Measurements from ENCODE around the gene HMCN1. TPM values are rescaled to one million over a fixed set of nuclear protein-coding genes. Genes with fewer than 3 reads are reported as not detected.

HMCN1 gene
- total and polyA plus RNA-seq, 2 experiments from 2014 or later: 1.6 to 8.7 TPM

- Mint-ChIP-seq H3K9me3 (peaks cover 11% of the 10 kb centered on the region), H3K27me3 (ENCODE audit: insufficient read depth, low read depth, poor library complexity) (peaks cover 3% of the 10 kb centered on the region), H3K4me3 (no peak overlapping the region), H3K27ac (no peak overlapping the region), H3K4me1 (peaks cover 12% of the 10 kb centered on the region), H3K36me3 (ENCODE audit: low read depth) (peaks cover 9% of the 10 kb centered on the region)
- TF ChIP-seq STAT1 (IDR thresholded peaks at IDR 0.05; ENCODE audit: unreplicated experiment) (no peak), EZH2 (IDR thresholded peaks at IDR 0.05; ENCODE audit: low read depth, unreplicated experiment) (no peak), ZNF114 (CRISPR knock-in tag; IDR thresholded peaks at IDR 0.05) (no peak), CTCF (conservative IDR thresholded peaks at IDR 0.05; ENCODE audit: low read depth in 2 of 2) (no peak), ZNF331 (CRISPR knock-in tag; IDR thresholded peaks at IDR 0.05; ENCODE audit: low read depth) (no peak), ETS1 (IDR thresholded peaks at IDR 0.05) (no peak), CREB1 (CRISPR knock-in tag; IDR thresholded peaks at IDR 0.05; ENCODE audit: low read depth) (no peak), ZNF462 (CRISPR knock-in tag; IDR thresholded peaks at IDR 0.05) (no peak), POLR2AphosphoS5 (IDR thresholded peaks at IDR 0.05; ENCODE audit: low read depth) (no peak), REST (IDR thresholded peaks at IDR 0.05; ENCODE audit: unreplicated experiment) (no peak), NANOG (IDR thresholded peaks at IDR 0.05; ENCODE audit: borderline replicate concordance) (no peak), EZH2phosphoT487 (IDR thresholded peaks at IDR 0.05; ENCODE audit: unreplicated experiment) (no peak), JUNB (IDR thresholded peaks at IDR 0.05; ENCODE audit: unreplicated experiment) (no peak)
- Histone ChIP-seq H3K27ac (ENCODE audit: low read depth) (no peak overlapping the region), H3K79me2 (replicated peaks; ENCODE audit: insufficient read depth) (no peaks in the 10 kb centered on the region), H3K4me1 (ENCODE audit: insufficient read depth) (peaks cover 16% of the 10 kb centered on the region), H3F3A (replicated peaks; ENCODE audit: low read depth) (no peaks in the 10 kb centered on the region), H3K36me3 (ENCODE audit: insufficient read depth) (no peaks in the 10 kb centered on the region), H3K27me3 (ENCODE audit: insufficient read depth) (no peaks in the 10 kb centered on the region), H2AFZ (no peak overlapping the region), H3K4me2 (no peak overlapping the region), H3K9me2 (ENCODE audit: insufficient read depth) (no peaks in the 10 kb centered on the region), H3K4me3 (no peak overlapping the region), H4K20me1 (replicated peaks; ENCODE audit: insufficient read depth) (no peaks in the 10 kb centered on the region)
- no peak for ATAC-seq
- no peak for DNase-seq (ENCODE audit: low spot score)
Measured at GRCh38 chr1:185957441-185958363, 223.5 kb downstream of the HMCN1 start.
